ENCODE measurements around the gene RASGRF1. TPM values are rescaled to one million over a fixed set of nuclear protein-coding genes. Genes with fewer than 3 reads are reported as not detected.

Gene RASGRF1
- polyA plus RNA-seq, 3 donors, result 0.11 TPM; not detected in 2

- no peak overlapping the region for H2AFZ ChIP-seq (ENCODE audit: insufficient read depth, low read depth, low read length, poor library complexity, severe bottlenecking)
- no peaks in the 10 kb centered on the region for H3K36me3 ChIP-seq (replicated peaks in 1 of 2; ENCODE audit: control insufficient read depth in 1 of 2, insufficient read depth in 2 of 2, low read length in 2 of 2)
- no CpG with 5 or more reads among the region's 1 CpG for WGBS (ENCODE audit: insufficient coverage)
- DNase-seq, result no peak
- TF ChIP-seq CTCF (IDR thresholded peaks at IDR 0.05), result no peak
- Mint-ChIP-seq H3K9me3 (peaks cover 2 to 23% (median 13%) of the 10 kb centered on the region in 7 donors), H3K27ac (no peak overlapping the region), H3K4me1 (no peaks in the 10 kb centered on the region), H3K36me3 (no peaks in the 10 kb centered on the region), H3K4me3 (no peak overlapping the region), H3K27me3 (ENCODE audit: low read depth in 3 of 3) (peaks cover 7 to 18% (median 16%) of the 10 kb centered on the region in 3 donors)
- H3K9ac ChIP-seq (ENCODE audit: insufficient read depth, low read length, poor library complexity, severe bottlenecking), result no peak overlapping the region
- H3K27ac ChIP-seq (ENCODE audit: low read depth in 1 of 2, low read length in 2 of 2), result no peak overlapping the region
- H3K79me2 ChIP-seq (ENCODE audit: insufficient read depth, low read length), result no peaks in the 10 kb centered on the region
- H3K4me1 ChIP-seq (ENCODE audit: control insufficient read depth in 1 of 2, insufficient read depth in 2 of 2, low read length in 2 of 2), result no peaks in the 10 kb centered on the region
- peaks cover 8 to 9% of the 10 kb centered on the region in 2 donors for H3K9me3 ChIP-seq (replicated peaks in 1 of 2; ENCODE audit: control insufficient read depth in 1 of 2, insufficient read depth in 1 of 2, low read length in 2 of 2)
- no peak overlapping the region for H3K4me2 ChIP-seq (replicated peaks; ENCODE audit: extremely low read depth, low read length, poor library complexity, severe bottlenecking)
- H3K27me3 ChIP-seq (ENCODE audit: control insufficient read depth in 2 of 2, insufficient read depth in 2 of 2, low read length in 2 of 2), result peaks cover 0 to 5% of the 10 kb centered on the region in 2 donors
- H3K4me3 ChIP-seq (replicated peaks in 1 of 3; ENCODE audit: low read depth in 2 of 3, low read length in 3 of 3), result no peak overlapping the region
- intact Hi-C loops (cut with micrococcal nuclease), result no loop called here
- no peaks in the 10 kb centered on the region for H4K20me1 ChIP-seq (ENCODE audit: insufficient read depth, low read length)
These were observed 45.5 kb downstream of the RASGRF1 start for GRCh38 chr15:79045041-79045440.

GRCh38 chr15:79042213-79042928, 48.2 kb downstream of the RASGRF1 start:
- WGBS (ENCODE audit: insufficient coverage), result 80% methylated on average over 2 of the region's 2 CpGs
- Histone ChIP-seq H4K20me1 (ENCODE audit: insufficient read depth, low read length) (no peaks in the 10 kb centered on the region), H3K27ac (ENCODE audit: low read depth in 1 of 2, low read length in 2 of 2) (no peak overlapping the region), H3K9ac (ENCODE audit: insufficient read depth, low read length, poor library complexity, severe bottlenecking) (no peak overlapping the region), H3K4me3 (replicated peaks in 1 of 3; ENCODE audit: low read depth in 2 of 3, low read length in 3 of 3) (no peak overlapping the region), H2AFZ (ENCODE audit: insufficient read depth, low read depth, low read length, poor library complexity, severe bottlenecking) (no peak overlapping the region), H3K9me3 (replicated peaks in 1 of 2; ENCODE audit: control insufficient read depth in 1 of 2, insufficient read depth in 1 of 2, low read length in 2 of 2) (peaks cover 8 to 9% of the 10 kb centered on the region in 2 donors), H3K27me3 (ENCODE audit: control insufficient read depth in 2 of 2, insufficient read depth in 2 of 2, low read length in 2 of 2) (peaks cover 0 to 5% of the 10 kb centered on the region in 2 donors), H3K4me2 (replicated peaks; ENCODE audit: extremely low read depth, low read length, poor library complexity, severe bottlenecking) (no peak overlapping the region), H3K4me1 (ENCODE audit: control insufficient read depth in 1 of 2, insufficient read depth in 2 of 2, low read length in 2 of 2) (no peaks in the 10 kb centered on the region), H3K36me3 (replicated peaks in 1 of 2; ENCODE audit: control insufficient read depth in 1 of 2, insufficient read depth in 2 of 2, low read length in 2 of 2) (no peaks in the 10 kb centered on the region), H3K79me2 (ENCODE audit: insufficient read depth, low read length) (no peaks in the 10 kb centered on the region)
- DNase-seq, result no peak
- H3K4me1 Mint-ChIP-seq, result no peaks in the 10 kb centered on the region
- H3K4me3 Mint-ChIP-seq, result no peak overlapping the region
- H3K9me3 Mint-ChIP-seq, result peaks cover 2 to 24% (median 13%) of the 10 kb centered on the region in 7 donors
- intact Hi-C loops (cut with micrococcal nuclease), result no loop called here
- H3K36me3 Mint-ChIP-seq, result no peaks in the 10 kb centered on the region
- peaks cover 11 to 21% (median 16%) of the 10 kb centered on the region in 3 donors for H3K27me3 Mint-ChIP-seq (ENCODE audit: low read depth in 3 of 3)
- no peak overlapping the region for H3K27ac Mint-ChIP-seq
- no peak for TF ChIP-seq CTCF (IDR thresholded peaks at IDR 0.05)
